Measurements from ENCODE around the gene GPER1. TPM values are rescaled to one million over a fixed set of nuclear protein-coding genes. Genes with fewer than 3 reads are reported as not detected.
"Not testable (repeated sequence)": the region's sequence is repeated elsewhere in the genome, so short reads cannot be mapped to it uniquely, and the experiment has no call there.

Gene GPER1
- total and polyA plus RNA-seq, 12 donors = 1.9 to 44.1 (median 20.1) TPM

- peaks cover 0 to 20% of the 10 kb centered on the region in 2 donors for H3K4me1 ChIP-seq (replicated peaks in 1 of 2)
- no peak for TF ChIP-seq CTCF (IDR thresholded peaks at IDR 0.05)
- no peak for TF ChIP-seq POLR2A (IDR thresholded peaks at IDR 0.05)
- no peaks in the 10 kb centered on the region for H3K9me3 ChIP-seq (replicated peaks in 1 of 3)
- intact Hi-C loops (cut with DNase I) = loop anchor here in 1 of 2 donors (5.0 kb wide), 2 partner anchors 55 to 150 kb away; partner anchors contain the start of gene GPER1
- H3K27ac ChIP-seq = no peak overlapping the region
- DNase-seq = no peak
- no peak overlapping the region for H3K4me3 ChIP-seq
- no peaks in the 10 kb centered on the region for H3K27me3 ChIP-seq
- WGBS, 4 donors = 60 to 77% (median 73%) methylated on average over 14 of the region's 14 CpGs
- no peaks in the 10 kb centered on the region for H3K36me3 ChIP-seq (replicated peaks in 1 of 2)
Observed at GRCh38 chr7:1142051-1142635, 54.2 kb downstream of the GPER1 start.

DNA sequence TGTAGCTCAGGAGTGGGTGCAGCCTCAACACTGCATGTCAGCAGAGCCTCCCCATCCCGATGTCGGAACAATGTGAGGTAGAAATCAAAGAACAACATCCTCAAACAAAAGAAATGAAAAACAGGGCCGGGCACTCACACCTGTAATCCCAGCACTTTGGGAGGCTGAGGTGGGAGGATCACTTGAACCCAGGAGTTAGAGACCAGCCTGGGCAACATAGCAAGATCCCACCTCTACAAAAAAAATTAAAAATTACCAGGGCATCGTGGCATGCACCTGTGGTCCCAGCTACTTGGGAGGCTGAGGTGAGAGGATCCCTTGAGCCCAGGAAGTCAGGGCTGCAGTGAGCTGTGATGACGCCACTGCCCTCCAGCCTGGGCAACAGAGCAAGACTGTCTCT lies 55.1 kb downstream of the GPER1 start:
- 87 to 96% (median 92%) methylated on average over 5 of the region's 5 CpGs for WGBS, 4 donors
- H3K9me3 ChIP-seq (replicated peaks in 1 of 3); DNase-seq; H3K27me3 ChIP-seq; H3K4me3 ChIP-seq; H3K27ac ChIP-seq; H3K36me3 ChIP-seq (replicated peaks in 1 of 2): not testable (repeated sequence)
- intact Hi-C loops (cut with DNase I) = loop anchor here in 1 of 2 donors (5.0 kb wide), 2 partner anchors 56 to 151 kb away; partner anchors contain the start of gene GPER1
- H3K4me1 ChIP-seq (replicated peaks in 1 of 2) = peaks cover 0 to 15% of the 10 kb centered on the region in 2 donors

Other genes starting within 250 kb of the GPER1 start
- gene GET4, start 211.6 kb upstream of the GPER1 start, total RNA-seq = 100 to 1,000 TPM in 1 of 9 donors, 10 to 100 TPM in 8; 44.7 to 190 (median 67.6) TPM
- gene GET4, start 211.6 kb upstream of the GPER1 start, polyA plus RNA-seq = 100 to 1,000 TPM in 2 of 3 donors, 10 to 100 TPM in 1; 38.3 to 166 (median 164) TPM
- 10 to 100 TPM in 5 of 9 donors, 1 to 10 TPM in 4; 2.0 to 60.2 (median 11.5) TPM for gene ADAP1, start 133.4 kb upstream of the GPER1 start, total RNA-seq
- gene ADAP1, start 133.4 kb upstream of the GPER1 start, polyA plus RNA-seq = 10 to 100 TPM in 1 of 3 donors, 1 to 10 TPM in 1, under 1 TPM in 1; 0.29 to 40.5 (median 7.1) TPM
- gene COX19, start 112.6 kb upstream of the GPER1 start, total RNA-seq = 10 to 100 TPM in 8 of 9 donors, 1 to 10 TPM in 1; 9.1 to 32.4 (median 19.2) TPM
- 10 to 100 TPM; 12.3 to 28.6 (median 14.0) TPM for gene COX19, start 112.6 kb upstream of the GPER1 start, polyA plus RNA-seq
- 10 to 100 TPM in 8 of 9 donors, 1 to 10 TPM in 1; 5.4 to 71.0 (median 41.8) TPM for gene CYP2W1, start 104.9 kb upstream of the GPER1 start, total RNA-seq
- 10 to 100 TPM in 2 of 3 donors, under 1 TPM in 1; 0.70 to 63.7 (median 41.0) TPM for gene CYP2W1, start 104.9 kb upstream of the GPER1 start, polyA plus RNA-seq
- gene GPR146, start 43.6 kb upstream of the GPER1 start, total RNA-seq = 10 to 100 TPM in 4 of 9 donors, 1 to 10 TPM in 4, under 1 TPM in 1; 1.00 to 17.3 (median 8.7) TPM
- 10 to 100 TPM in 1 of 3 donors, 1 to 10 TPM in 1, under 1 TPM in 1; 0.90 to 14.2 (median 7.9) TPM for gene GPR146, start 43.6 kb upstream of the GPER1 start, polyA plus RNA-seq
- gene ZFAND2A, start 72.1 kb downstream of the GPER1 start, total RNA-seq = 10 to 100 TPM; 11.8 to 38.6 (median 19.6) TPM
- 10 to 100 TPM; 43.8 to 54.1 (median 49.2) TPM for gene ZFAND2A, start 72.1 kb downstream of the GPER1 start, polyA plus RNA-seq
- not detected for gene UNCX, start 144.8 kb downstream of the GPER1 start, total RNA-seq
- not detected for gene UNCX, start 144.8 kb downstream of the GPER1 start, polyA plus RNA-seq

Data from adrenal gland (tissue), 12 donors.